ENCODE data around the gene ZNF341. TPM values are rescaled to one million over a fixed set of nuclear protein-coding genes. Genes with fewer than 3 reads are reported as not detected.
"Not testable (repeated sequence)": the region's sequence is repeated elsewhere in the genome, so short reads cannot be mapped to it uniquely, and the experiment has no call there.

The ZNF341 gene
- total and polyA plus RNA-seq, 4 donors = 1.3 to 7.1 (median 4.6) TPM

GRCh38 chr20:33744773-33745385 is 13.1 kb downstream of the ZNF341 start:
- DNase-seq (ENCODE audit: low read depth in 4 of 6, low spot score in 6 of 6) = no peak
- Histone ChIP-seq H3K4me1 (ENCODE audit: control insufficient read depth, insufficient read depth, low read length) (no peaks in the 10 kb centered on the region), H3K27me3 (ENCODE audit: control insufficient read depth, insufficient read depth, low read length) (no peaks in the 10 kb centered on the region), H3K36me3 (ENCODE audit: control insufficient read depth, insufficient read depth, low read length) (peaks cover 27% of the 10 kb centered on the region), H3K27ac (ENCODE audit: low read depth, low read length) (no peak overlapping the region), H3K4me3 (ENCODE audit: low read depth, low read length) (no peak overlapping the region), H3K9me3 (ENCODE audit: control insufficient read depth, insufficient read depth, low read length) (no peaks in the 10 kb centered on the region)
- 96% methylated on average over 13 of the region's 14 CpGs for WGBS (ENCODE audit: insufficient coverage)

- WGBS (ENCODE audit: insufficient coverage) = 94% methylated on average over 12 of the region's 12 CpGs
- DNase-seq (ENCODE audit: low read depth in 4 of 6, low spot score in 6 of 6) = no peak
- Histone ChIP-seq H3K4me1 (ENCODE audit: control insufficient read depth, insufficient read depth, low read length) (no peaks in the 10 kb centered on the region), H3K9me3 (ENCODE audit: control insufficient read depth, insufficient read depth, low read length) (no peaks in the 10 kb centered on the region), H3K36me3 (ENCODE audit: control insufficient read depth, insufficient read depth, low read length) (peaks cover 29% of the 10 kb centered on the region), H3K27me3 (ENCODE audit: control insufficient read depth, insufficient read depth, low read length) (no peaks in the 10 kb centered on the region), H3K27ac (ENCODE audit: low read depth, low read length) (no peak overlapping the region), H3K4me3 (ENCODE audit: low read depth, low read length) (no peak overlapping the region)
These were observed 14.7 kb downstream of the ZNF341 start for GRCh38 chr20:33746325-33746998.

DNA sequence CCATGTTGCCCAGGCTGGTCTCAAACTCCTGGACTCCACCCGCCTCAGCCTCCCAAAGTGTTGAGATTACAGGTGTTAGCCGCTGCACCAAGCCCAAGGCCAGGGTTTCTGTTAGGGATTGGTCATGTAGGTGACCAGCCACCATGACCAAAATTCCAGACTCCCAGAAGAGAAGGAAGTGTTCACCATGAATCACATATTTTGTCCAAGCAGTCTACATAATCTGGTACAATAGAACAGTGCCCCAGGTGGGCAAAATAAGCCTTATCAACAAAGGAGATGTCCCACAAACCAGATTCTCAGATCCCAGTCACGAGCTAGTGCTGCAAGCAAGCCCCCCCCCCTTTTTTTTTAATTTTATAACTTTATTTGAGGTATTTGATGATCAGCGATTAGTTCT is 20.0 kb downstream of the ZNF341 start:
- H3K4me1 ChIP-seq (ENCODE audit: control insufficient read depth, insufficient read depth, low read length) = no peaks in the 10 kb centered on the region
- H3K4me3 ChIP-seq (ENCODE audit: low read depth, low read length) = no peak overlapping the region
- peaks cover 43% of the 10 kb centered on the region for H3K36me3 ChIP-seq (ENCODE audit: control insufficient read depth, insufficient read depth, low read length)
- H3K27ac ChIP-seq (ENCODE audit: low read depth, low read length) = no peak overlapping the region
- 100% methylated on average over 1 of the region's 4 CpGs for WGBS (ENCODE audit: insufficient coverage)
- no peaks in the 10 kb centered on the region for H3K9me3 ChIP-seq (ENCODE audit: control insufficient read depth, insufficient read depth, low read length)
- no peaks in the 10 kb centered on the region for H3K27me3 ChIP-seq (ENCODE audit: control insufficient read depth, insufficient read depth, low read length)
- DNase-seq (ENCODE audit: low read depth in 4 of 6, low spot score in 6 of 6) = no peak

- 92% methylated on average over 4 of the region's 7 CpGs for WGBS (ENCODE audit: insufficient coverage)
- no peaks in the 10 kb centered on the region for H3K9me3 ChIP-seq (ENCODE audit: control insufficient read depth, insufficient read depth, low read length)
- H3K27ac ChIP-seq (ENCODE audit: low read depth, low read length) = no peak overlapping the region
- no peaks in the 10 kb centered on the region for H3K27me3 ChIP-seq (ENCODE audit: control insufficient read depth, insufficient read depth, low read length)
- H3K4me1 ChIP-seq (ENCODE audit: control insufficient read depth, insufficient read depth, low read length) = no peaks in the 10 kb centered on the region
- DNase-seq (ENCODE audit: low read depth in 4 of 6, low spot score in 6 of 6) = no peak
- no peak overlapping the region for H3K4me3 ChIP-seq (ENCODE audit: low read depth, low read length)
- peaks cover 45% of the 10 kb centered on the region for H3K36me3 ChIP-seq (ENCODE audit: control insufficient read depth, insufficient read depth, low read length)
These were observed 21.3 kb downstream of the ZNF341 start for GRCh38 chr20:33753143-33753542.

- peaks cover 48% of the 10 kb centered on the region for H3K36me3 ChIP-seq (ENCODE audit: control insufficient read depth, insufficient read depth, low read length)
- H3K27ac ChIP-seq (ENCODE audit: low read depth, low read length) = no peak overlapping the region
- no peaks in the 10 kb centered on the region for H3K9me3 ChIP-seq (ENCODE audit: control insufficient read depth, insufficient read depth, low read length)
- no peaks in the 10 kb centered on the region for H3K27me3 ChIP-seq (ENCODE audit: control insufficient read depth, insufficient read depth, low read length)
- H3K4me1 ChIP-seq (ENCODE audit: control insufficient read depth, insufficient read depth, low read length) = no peaks in the 10 kb centered on the region
- DNase-seq (ENCODE audit: low read depth in 4 of 6, low spot score in 6 of 6) = no peak
- WGBS (ENCODE audit: insufficient coverage) = 77% methylated on average over 4 of the region's 5 CpGs
- no peak overlapping the region for H3K4me3 ChIP-seq (ENCODE audit: low read depth, low read length)
These were observed 22.0 kb downstream of the ZNF341 start for GRCh38 chr20:33753763-33754162.

- H3K4me3 ChIP-seq (ENCODE audit: low read depth, low read length); H3K9me3 ChIP-seq (ENCODE audit: control insufficient read depth, insufficient read depth, low read length); DNase-seq (ENCODE audit: low read depth in 4 of 6, low spot score in 6 of 6); H3K4me1 ChIP-seq (ENCODE audit: control insufficient read depth, insufficient read depth, low read length); H3K27ac ChIP-seq (ENCODE audit: low read depth, low read length); H3K27me3 ChIP-seq (ENCODE audit: control insufficient read depth, insufficient read depth, low read length): not testable (repeated sequence)
- H3K36me3 ChIP-seq (ENCODE audit: control insufficient read depth, insufficient read depth, low read length) = peaks cover 47% of the 10 kb centered on the region
- 89% methylated on average over 3 of the region's 10 CpGs for WGBS (ENCODE audit: insufficient coverage)
These were observed 24.2 kb downstream of the ZNF341 start for GRCh38 chr20:33755936-33756490.

DNA sequence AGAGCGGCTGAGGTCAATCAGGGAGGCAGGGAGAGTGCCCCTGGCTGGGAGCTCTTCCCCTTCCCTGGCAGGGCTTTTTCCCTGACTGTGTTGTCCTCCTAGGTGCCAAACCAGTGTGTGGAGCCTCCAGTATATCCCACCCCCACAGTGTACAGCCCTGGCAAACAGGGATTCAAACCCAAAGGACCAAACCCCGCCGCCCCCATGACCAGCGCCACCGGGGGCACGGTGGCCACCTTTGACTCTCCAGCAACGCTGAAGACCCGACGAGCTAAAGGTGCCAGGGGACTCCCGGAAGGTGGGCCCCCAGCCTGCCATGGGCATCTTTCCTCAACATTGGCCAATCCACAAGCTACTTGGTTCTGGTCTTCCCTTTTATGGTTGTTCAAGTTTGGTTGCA is 25.2 kb downstream of the ZNF341 start:
- Histone ChIP-seq H3K36me3 (ENCODE audit: control insufficient read depth, insufficient read depth, low read length) (peaks cover 53% of the 10 kb centered on the region), H3K4me1 (ENCODE audit: control insufficient read depth, insufficient read depth, low read length) (no peaks in the 10 kb centered on the region), H3K9me3 (ENCODE audit: control insufficient read depth, insufficient read depth, low read length) (no peaks in the 10 kb centered on the region), H3K27me3 (ENCODE audit: control insufficient read depth, insufficient read depth, low read length) (no peaks in the 10 kb centered on the region), H3K4me3 (ENCODE audit: low read depth, low read length) (no peak overlapping the region), H3K27ac (ENCODE audit: low read depth, low read length) (no peak overlapping the region)
- 99% methylated on average over 9 of the region's 10 CpGs for WGBS (ENCODE audit: insufficient coverage)
- no peak for DNase-seq (ENCODE audit: low read depth in 4 of 6, low spot score in 6 of 6)

DNA sequence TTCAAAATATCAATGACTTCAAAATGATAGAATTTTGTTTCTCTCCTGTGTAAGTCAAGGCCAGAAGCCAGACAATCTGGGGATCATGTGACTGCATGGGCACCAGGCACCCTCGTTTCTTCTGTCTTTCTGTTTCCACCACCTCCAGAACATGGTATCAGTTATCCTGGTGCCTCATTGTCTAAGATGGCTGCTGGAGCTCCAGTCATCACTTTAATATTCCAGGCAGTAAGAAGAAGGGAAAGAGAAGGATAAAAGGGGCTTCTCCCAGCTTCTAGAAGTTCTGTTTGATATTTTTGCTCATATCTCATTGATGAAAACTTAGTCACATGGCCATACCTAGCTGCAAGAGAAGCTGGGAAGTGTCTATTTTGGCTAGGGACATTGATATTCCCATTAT is 25.7 kb downstream of the ZNF341 start:
- Histone ChIP-seq H3K27ac (ENCODE audit: low read depth, low read length) (no peak overlapping the region), H3K36me3 (ENCODE audit: control insufficient read depth, insufficient read depth, low read length) (peaks cover 51% of the 10 kb centered on the region), H3K4me1 (ENCODE audit: control insufficient read depth, insufficient read depth, low read length) (no peaks in the 10 kb centered on the region), H3K4me3 (ENCODE audit: low read depth, low read length) (no peak overlapping the region), H3K27me3 (ENCODE audit: control insufficient read depth, insufficient read depth, low read length) (no peaks in the 10 kb centered on the region), H3K9me3 (ENCODE audit: control insufficient read depth, insufficient read depth, low read length) (no peaks in the 10 kb centered on the region)
- WGBS (ENCODE audit: insufficient coverage) = no CpG with 5 or more reads among the region's 1 CpG
- no peak for DNase-seq (ENCODE audit: low read depth in 4 of 6, low spot score in 6 of 6)

GRCh38 chr20:33761698-33762250 is 30.0 kb downstream of the ZNF341 start:
- peaks cover 33% of the 10 kb centered on the region for H3K36me3 ChIP-seq (ENCODE audit: control insufficient read depth, insufficient read depth, low read length)
- WGBS (ENCODE audit: insufficient coverage) = 89% methylated on average over 9 of the region's 13 CpGs
- H3K4me1 ChIP-seq (ENCODE audit: control insufficient read depth, insufficient read depth, low read length) = no peaks in the 10 kb centered on the region
- no peaks in the 10 kb centered on the region for H3K9me3 ChIP-seq (ENCODE audit: control insufficient read depth, insufficient read depth, low read length)
- no peak for DNase-seq (ENCODE audit: low read depth in 4 of 6, low spot score in 6 of 6)
- no peak overlapping the region for H3K27ac ChIP-seq (ENCODE audit: low read depth, low read length)
- H3K4me3 ChIP-seq (ENCODE audit: low read depth, low read length) = no peak overlapping the region
- no peaks in the 10 kb centered on the region for H3K27me3 ChIP-seq (ENCODE audit: control insufficient read depth, insufficient read depth, low read length)

- 100% methylated on average over 2 of the region's 2 CpGs for WGBS (ENCODE audit: insufficient coverage)
- no peaks in the 10 kb centered on the region for H3K9me3 ChIP-seq (ENCODE audit: control insufficient read depth, insufficient read depth, low read length)
- H3K27me3 ChIP-seq (ENCODE audit: control insufficient read depth, insufficient read depth, low read length) = no peaks in the 10 kb centered on the region
- no peak overlapping the region for H3K27ac ChIP-seq (ENCODE audit: low read depth, low read length)
- no peak overlapping the region for H3K4me3 ChIP-seq (ENCODE audit: low read depth, low read length)
- no peaks in the 10 kb centered on the region for H3K4me1 ChIP-seq (ENCODE audit: control insufficient read depth, insufficient read depth, low read length)
- peaks cover 20% of the 10 kb centered on the region for H3K36me3 ChIP-seq (ENCODE audit: control insufficient read depth, insufficient read depth, low read length)
- no peak for DNase-seq (ENCODE audit: low read depth in 4 of 6, low spot score in 6 of 6)
These were observed 33.3 kb downstream of the ZNF341 start for GRCh38 chr20:33765099-33765498.
